Upper lobe of left lung (tissue), 4 donors: ENCODE measurements around the gene CXCL17.

Experiments
- EP300 ChIP-seq, 4 donors: sonication (generic); formaldehyde crosslinking; IDR thresholded peaks; one replicate each; pipeline ENCODE4 v1.5.1; 2017; ENCODE audit warnings: antibody characterized with exemption in 4 of 4, control low read depth in 2 of 4
- POLR2A ChIP-seq, 4 donors: fragments of 450-650 bp; IDR thresholded peaks; one replicate each; pipeline ENCODE4 v1.5.1; 2016 to 2017; ENCODE audit warnings: antibody characterized with exemption in 4 of 4, mild to moderate bottlenecking in 2 of 4
- POLR2AphosphoS5 ChIP-seq, 2 donors: sonication (generic); formaldehyde crosslinking; IDR thresholded peaks; one replicate each; pipeline ENCODE4 v1.5.1; 2017; ENCODE audit warnings: antibody characterized with exemption in 2 of 2
- TF ChIP-seq, protein P1 (sequence below), 6 experiments: fragments of 450-650 bp in 4 of 6; fragments of 200-600 bp in 2 of 6; sonication (generic) in 2 of 6; IDR thresholded peaks; one replicate each; pipeline ENCODE4 v1.5.1; 2016 to 2019; ENCODE audit warnings: antibody characterized with exemption in 6 of 6

DNA sequence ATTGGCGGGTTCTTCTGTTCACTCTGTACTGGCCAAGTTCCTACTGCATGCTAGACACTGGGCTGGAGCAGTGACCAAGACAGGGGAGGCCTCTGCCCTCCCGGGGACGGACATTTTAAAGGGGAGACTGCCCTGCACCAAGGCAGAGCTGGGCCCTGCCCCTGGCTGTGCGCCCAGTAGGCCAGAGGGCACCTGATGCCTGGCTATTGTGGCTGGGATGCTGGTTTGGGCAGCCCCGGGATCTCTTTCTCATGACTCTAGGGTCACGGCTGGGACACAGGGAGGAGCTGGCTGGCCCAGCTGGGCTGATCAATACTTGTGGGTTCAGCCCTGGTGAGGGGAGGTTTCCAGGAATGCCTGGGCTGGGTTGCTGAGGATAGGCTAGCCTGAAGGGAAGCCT lies 33.3 kb downstream of the CXCL17 start:
- TF ChIP-seq POLR2A (IDR thresholded peaks at IDR 0.05) (no peak), POLR2AphosphoS5 (IDR thresholded peaks at IDR 0.05) (no peak), EP300 (IDR thresholded peaks at IDR 0.05) (no peak)
- TF ChIP-seq, protein P1, sequence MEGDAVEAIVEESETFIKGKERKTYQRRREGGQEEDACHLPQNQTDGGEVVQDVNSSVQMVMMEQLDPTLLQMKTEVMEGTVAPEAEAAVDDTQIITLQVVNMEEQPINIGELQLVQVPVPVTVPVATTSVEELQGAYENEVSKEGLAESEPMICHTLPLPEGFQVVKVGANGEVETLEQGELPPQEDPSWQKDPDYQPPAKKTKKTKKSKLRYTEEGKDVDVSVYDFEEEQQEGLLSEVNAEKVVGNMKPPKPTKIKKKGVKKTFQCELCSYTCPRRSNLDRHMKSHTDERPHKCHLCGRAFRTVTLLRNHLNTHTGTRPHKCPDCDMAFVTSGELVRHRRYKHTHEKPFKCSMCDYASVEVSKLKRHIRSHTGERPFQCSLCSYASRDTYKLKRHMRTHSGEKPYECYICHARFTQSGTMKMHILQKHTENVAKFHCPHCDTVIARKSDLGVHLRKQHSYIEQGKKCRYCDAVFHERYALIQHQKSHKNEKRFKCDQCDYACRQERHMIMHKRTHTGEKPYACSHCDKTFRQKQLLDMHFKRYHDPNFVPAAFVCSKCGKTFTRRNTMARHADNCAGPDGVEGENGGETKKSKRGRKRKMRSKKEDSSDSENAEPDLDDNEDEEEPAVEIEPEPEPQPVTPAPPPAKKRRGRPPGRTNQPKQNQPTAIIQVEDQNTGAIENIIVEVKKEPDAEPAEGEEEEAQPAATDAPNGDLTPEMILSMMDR (IDR thresholded peaks at IDR 0.05): no peak
